CD4-positive, alpha-beta T cell treated with Interleukin-10 for 1 hour (primary cell): ENCODE measurements around the gene GTPBP6.
"Not testable (repeated sequence)": the region's sequence is repeated elsewhere in the genome, so short reads cannot be mapped to it uniquely, and the experiment has no call there.

Experiments
- DNase-seq: peaks from one replicate; pipeline ENCODE4 v3.0.0-alpha.2; 2020

Gene GTPBP6

DNA sequence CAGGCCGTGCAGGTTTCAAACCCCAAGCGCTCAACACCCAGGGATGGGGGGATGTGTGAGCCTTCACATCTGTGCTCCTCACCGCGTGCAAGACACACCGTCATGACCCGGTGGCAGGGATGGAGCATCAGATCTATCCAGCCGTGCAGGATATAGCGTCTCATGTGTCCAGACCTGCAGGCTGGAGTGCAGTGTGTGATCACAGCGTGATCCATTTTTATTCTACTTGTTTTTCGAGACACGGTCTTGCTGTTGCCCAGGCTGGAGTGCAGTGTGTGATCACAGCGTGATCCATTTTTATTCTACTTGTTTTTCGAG lies 32.7 kb upstream of the GTPBP6 start:
- not testable (repeated sequence) for DNase-seq

GRCh38 chrX:350534-351323 lies 32.1 kb upstream of the GTPBP6 start:
- DNase-seq, result no peak

GRCh38 chrX:350148-350533 lies 31.5 kb upstream of the GTPBP6 start:
- DNase-seq, result no peak

- no peak for DNase-seq
These were observed 31.1 kb upstream of the GTPBP6 start for GRCh38 chrX:349702-350101.

GRCh38 chrX:349196-349595 lies 30.6 kb upstream of the GTPBP6 start:
- no peak for DNase-seq

GRCh38 chrX:348461-349117 lies 30.0 kb upstream of the GTPBP6 start:
- DNase-seq, result no peak

GRCh38 chrX:347351-348117 lies 28.9 kb upstream of the GTPBP6 start:
- DNase-seq, result no peak

- DNase-seq, result no peak
These were observed 27.6 kb upstream of the GTPBP6 start for GRCh38 chrX:346034-346813.

DNA sequence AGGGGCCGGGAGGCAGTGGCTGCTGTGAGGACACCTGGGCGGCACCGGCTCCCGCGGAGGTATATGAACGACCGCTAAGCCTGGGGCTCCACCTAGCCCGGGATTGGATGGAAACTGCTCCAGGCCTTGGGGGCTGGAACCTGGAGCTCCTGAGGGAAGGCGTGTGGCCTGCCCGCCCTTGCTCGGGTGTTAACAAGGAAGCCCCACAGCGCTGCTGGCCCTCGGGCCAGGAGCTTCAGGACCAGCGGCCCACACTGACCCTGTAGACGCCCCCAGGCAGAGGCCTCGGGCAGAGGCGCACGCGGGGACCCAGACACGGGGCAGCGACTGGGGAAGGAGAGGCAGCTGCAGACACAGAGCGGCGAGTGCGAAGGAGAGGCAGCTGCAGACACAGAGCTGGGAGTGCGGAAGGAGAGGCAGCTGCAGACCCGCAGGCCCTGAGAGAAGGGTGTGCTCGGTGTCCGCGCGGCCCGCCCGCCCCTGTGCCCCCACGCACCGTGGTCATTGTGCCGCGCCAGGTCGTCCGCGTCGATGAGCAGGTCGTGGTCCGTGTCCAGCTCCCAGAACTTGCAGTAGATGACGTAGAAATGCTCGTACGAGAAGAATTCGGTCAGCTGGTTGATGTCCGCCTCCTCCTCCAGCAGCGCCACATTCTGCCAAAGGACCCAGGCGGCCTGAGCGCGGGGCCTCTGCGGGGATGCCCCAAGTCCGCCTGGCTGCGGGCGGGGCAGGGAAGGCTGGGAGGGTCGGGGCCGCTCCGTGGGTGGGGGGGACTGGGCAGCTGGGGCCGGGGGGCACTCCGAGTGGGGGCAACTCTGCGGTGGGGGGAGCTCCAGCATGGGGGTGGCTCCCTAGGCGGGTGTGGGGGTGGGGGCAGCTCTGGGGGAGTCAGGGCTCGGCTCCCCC lies 26.7 kb upstream of the GTPBP6 start:
- no peak for DNase-seq

DNA sequence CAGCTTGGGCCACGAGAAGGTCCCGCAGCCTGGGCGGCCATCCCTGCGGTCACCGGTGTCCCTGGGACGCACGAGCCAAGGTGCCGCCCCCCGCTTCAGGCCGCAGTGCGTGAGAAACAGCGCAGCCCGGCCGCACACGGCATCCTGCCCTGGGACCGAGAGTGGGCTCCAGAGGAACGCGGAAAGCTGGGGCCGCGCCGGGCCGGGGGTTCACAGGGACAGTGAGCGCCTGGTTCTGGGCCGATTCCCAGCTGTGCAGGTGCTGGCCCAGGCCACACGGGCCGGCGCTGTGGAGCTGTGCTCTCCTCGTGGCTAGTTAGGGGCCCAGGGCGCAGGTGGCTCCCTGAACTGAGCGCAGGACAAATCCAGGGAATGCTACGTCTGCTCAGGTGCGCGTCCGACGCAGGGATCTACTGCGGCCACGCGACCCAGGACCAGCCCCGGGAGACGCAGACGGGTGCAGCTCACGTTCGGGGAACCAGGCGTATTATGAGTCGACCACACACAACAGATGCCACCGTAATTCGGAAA lies 25.8 kb upstream of the GTPBP6 start:
- no peak for DNase-seq

- DNase-seq, result no peak
These were observed 23.0 kb upstream of the GTPBP6 start for GRCh38 chrX:341541-342101.

- no peak for DNase-seq
These were observed 22.2 kb upstream of the GTPBP6 start for GRCh38 chrX:340641-341423.

DNA sequence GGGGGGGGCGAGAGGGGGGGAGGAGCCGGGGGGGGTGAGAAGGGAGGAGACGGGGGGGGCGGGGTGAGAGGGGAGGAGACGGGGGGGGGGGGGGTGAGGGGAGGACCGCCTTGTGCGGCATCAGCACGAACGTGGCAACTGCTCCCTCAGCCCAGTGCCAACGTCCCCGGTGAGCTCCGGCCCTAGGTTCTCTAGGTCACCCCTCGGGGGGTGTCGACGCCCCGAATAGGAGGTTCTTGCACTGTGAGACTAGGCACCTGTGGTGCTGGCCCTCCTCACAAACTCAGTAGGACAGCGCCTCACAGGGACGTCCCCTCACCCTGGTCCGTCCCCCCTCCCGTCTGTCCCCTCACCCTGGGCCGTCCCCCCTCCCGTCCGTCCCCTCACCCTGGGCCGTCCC lies 21.5 kb upstream of the GTPBP6 start:
- no peak for DNase-seq

DNA sequence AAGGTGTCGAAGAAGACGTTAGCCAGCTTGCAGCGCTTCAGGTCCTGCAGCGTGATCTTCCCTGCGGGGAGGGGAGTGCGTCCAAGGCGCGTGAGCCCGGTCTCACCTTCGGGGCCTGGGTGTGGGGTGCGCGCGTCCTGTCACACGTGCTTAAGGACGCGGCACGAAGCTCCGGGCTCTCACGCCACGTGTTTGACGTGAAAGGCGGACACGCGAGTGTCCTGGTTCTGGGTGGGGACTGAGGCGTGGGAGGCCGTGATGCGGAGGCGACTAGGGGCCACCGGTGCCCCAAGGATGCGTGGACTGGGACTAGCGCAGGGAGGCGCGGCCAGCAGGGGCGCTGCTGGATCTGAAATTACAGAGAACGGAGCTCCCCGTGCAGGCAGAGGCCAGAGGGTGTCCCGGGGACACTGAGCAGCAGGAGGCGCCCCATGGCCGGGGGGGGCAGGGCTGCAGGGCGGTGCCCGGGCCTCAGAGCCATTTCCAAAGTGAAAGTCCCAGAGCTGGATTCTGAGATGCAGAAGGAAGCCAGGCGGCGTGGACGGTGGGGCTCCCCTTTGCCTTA lies 20.3 kb upstream of the GTPBP6 start:
- no peak for DNase-seq

DNA sequence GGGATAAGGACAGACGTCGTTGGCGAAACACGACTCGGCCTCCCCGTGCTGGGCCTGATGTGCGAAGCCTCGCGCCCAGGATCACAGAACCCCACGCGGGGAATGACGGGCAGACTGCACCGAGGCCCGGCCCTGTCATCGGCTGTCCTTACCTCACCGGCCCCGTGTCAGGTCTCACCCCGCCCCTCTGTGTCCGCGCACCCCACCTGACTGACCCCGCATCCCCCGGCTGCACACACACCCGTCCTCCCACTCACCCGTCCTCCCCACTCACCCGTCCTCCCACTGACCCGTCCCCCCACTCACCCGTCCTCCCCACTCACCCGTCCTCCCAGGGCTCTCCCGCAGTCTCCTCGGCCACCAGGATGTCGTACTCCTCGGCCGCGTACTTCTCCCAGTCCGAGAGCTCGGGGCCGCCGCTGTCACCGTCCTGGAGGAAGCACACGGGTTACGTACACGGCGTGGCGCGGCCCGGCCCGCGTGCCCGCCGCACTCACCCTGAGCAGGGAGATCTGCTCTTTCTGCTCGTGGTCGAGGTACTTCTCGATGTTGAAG lies 19.8 kb upstream of the GTPBP6 start:
- DNase-seq, result no peak

DNA sequence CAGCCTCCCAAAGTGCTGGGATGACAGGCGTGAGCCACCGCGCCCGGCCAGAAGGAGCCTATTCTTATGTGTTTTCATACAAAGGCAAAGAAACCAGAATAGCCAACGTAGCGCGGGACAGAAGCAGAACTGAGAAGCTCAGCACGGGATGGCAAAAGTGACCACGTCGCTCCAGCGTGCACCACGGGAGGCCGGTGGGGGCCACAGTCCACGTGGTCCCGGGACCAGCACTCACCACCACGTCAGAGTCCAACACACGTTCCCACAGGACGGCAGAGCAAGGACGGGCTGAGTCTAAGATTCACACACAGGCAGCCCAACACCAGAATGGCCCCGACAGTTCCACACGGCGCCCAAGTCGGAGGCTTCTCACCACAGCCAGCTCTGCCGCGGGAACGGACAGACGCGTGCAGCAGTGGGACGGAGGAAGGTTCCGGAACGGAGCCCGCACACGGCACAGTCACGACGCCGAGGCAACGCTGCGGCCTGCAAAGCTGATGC lies 18.8 kb upstream of the GTPBP6 start:
- DNase-seq, result no peak

GRCh38 chrX:336227-336626 lies 17.6 kb upstream of the GTPBP6 start:
- DNase-seq, result no peak

DNA sequence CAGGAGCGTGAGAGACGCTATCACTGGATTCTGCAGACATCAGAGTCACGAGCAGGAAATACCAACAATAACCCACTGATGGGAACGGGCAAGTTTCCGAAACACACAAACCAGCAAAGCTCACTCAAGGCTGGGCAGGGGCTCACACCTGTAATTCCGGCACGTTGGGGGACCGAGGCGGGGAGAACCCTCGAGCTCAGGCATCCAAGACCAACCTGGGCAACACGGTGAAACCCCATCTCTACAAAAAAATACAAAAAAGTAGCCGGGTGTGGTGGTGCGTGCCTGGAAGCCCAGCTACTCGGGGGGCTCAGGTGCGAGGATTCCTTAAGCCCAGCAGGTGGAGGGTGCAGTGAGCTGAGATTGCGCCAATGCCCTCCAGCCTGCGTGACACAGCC lies 17.2 kb upstream of the GTPBP6 start:
- DNase-seq, result no peak

GRCh38 chrX:334971-335757 lies 16.6 kb upstream of the GTPBP6 start:
- DNase-seq, result no peak
